Urinary bladder (tissue), 4 donors: ENCODE data around the gene ADARB2. TPM values are rescaled to one million over a fixed set of nuclear protein-coding genes. Genes with fewer than 3 reads are reported as not detected.
A peak's percentile ranks its signal among the peaks of the same experiment; 100 is the strongest.

Source experiments
- DNase-seq: peaks from one replicate; pipeline ENCODE4 v3.0.0-alpha.2; 2015; ENCODE audit errors: extremely low spot score
- H3K27ac ChIP-seq: one replicate; pipeline ENCODE4 v1.5.1; 2013; ENCODE audit warnings: low read depth, mild to moderate bottlenecking, moderate library complexity
- H3K36me3 ChIP-seq: one replicate; pipeline ENCODE4 v1.6.1; 2013; ENCODE audit warnings: mild to moderate bottlenecking, moderate library complexity; ENCODE audit not compliant: insufficient read depth
- H3K4me1 ChIP-seq: one replicate; pipeline ENCODE4 v1.6.1; 2013; ENCODE audit warnings: mild to moderate bottlenecking, moderate library complexity; ENCODE audit not compliant: insufficient read depth
- H3K4me3 ChIP-seq: one replicate; pipeline ENCODE4 v1.5.1; 2013; ENCODE audit warnings: low read depth, low read length
- WGBS: extraction: QIAGEN DNeasy Blood & Tissue Kit; methylation state at CpG from one replicate; pipeline ENCODE4 v1.1.7; 2013; 5-methylcytosine and 5-hydroxymethylcytosine counted together
- polyA plus RNA-seq: library from polyadenylated mRNA; stranded (reverse); fragments of 200-250 nt; gene quantifications from one replicate; pipeline ENCODE4 v1.2.3, GENCODE V29; 2013
- total RNA-seq: library from RNA; depleted of rRNA; stranded (reverse); fragments of >200 nt; gene quantifications from one replicate; pipeline ENCODE4 v1.2.3, GENCODE V29; 2014
- donor health status: healthy with polysubstance abuse.
- donor health status: healthy.

Gene ADARB2
- total and polyA plus RNA-seq, 2 donors, result 0.26 to 1.0 TPM

DNA sequence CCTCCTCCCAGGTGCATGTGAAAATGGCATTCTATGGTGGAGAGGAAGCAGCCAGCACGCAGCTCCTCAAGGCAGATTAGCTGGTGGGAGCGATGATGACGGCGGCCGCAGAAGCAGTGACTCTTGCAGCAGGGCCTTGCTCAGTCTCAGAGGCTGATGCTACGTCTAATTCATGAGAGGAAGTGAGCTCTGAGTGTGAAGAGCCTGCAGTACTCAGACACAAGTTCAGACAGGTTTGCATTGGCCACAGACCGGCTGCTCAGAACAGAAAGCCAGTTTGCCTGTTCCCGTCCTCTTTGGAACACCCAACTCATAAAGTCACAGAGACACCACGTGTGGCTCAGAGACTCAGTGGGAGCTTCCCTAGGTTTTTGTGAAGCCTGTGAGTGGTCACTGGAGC is 136.5 kb downstream of the ADARB2 start:
- DNase-seq, result peak; percentile 25

GRCh38 chr10:1598393-1599153 is 138.8 kb downstream of the ADARB2 start:
- H3K27ac ChIP-seq, result no peak overlapping the region
- 89% methylated on average over 20 of the region's 20 CpGs for WGBS
- H3K4me3 ChIP-seq, result no peak overlapping the region
- no peak for DNase-seq
- H3K4me1 ChIP-seq, result no peaks in the 10 kb centered on the region
- H3K36me3 ChIP-seq, result no peaks in the 10 kb centered on the region

More for the DNA sequence above, 136.5 kb downstream of the ADARB2 start:
- Histone ChIP-seq H3K36me3 (no peaks in the 10 kb centered on the region), H3K27ac (no peak overlapping the region), H3K4me3 (no peak overlapping the region), H3K4me1 (no peaks in the 10 kb centered on the region)
- 64% methylated on average over 9 of the region's 9 CpGs for WGBS

GRCh38 chr10:1597370-1598146 is 139.8 kb downstream of the ADARB2 start:
- no peak for DNase-seq
- H3K36me3 ChIP-seq, result no peaks in the 10 kb centered on the region

DNA sequence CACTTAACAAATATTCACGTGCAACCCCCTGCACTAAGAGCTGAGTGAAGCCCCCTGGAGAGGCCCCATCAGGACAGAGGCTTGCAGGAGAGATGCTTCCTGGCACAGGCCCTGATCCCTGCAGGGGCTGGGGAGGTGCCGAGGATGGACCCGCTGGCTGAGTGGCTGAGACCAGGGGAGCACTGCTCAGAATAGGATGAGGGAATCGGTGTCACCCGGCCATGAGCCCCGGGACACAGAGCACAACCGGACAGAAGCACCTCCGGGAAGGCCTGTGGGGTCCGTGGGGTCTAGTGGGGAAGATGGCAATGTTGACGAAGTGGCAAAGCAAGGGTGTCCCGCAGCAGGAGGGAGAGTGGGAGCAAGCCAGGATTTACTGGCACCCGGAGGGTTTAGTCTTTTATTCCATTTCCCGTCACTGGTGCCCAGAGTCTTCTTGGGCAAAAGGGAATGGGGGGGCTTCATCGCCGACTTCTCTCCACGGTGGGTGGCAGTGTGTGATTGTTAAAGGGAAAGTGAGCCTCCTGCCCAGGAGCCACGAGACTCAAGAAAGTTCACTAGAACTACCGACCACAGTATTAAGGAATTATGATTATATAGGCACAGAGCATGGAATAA is 140.7 kb downstream of the ADARB2 start:
- Histone ChIP-seq H3K27ac (no peak overlapping the region), H3K4me1 (no peaks in the 10 kb centered on the region), H3K36me3 (no peaks in the 10 kb centered on the region), H3K4me3 (no peak overlapping the region)
- DNase-seq, result no peak
- WGBS, result 67% methylated on average over 18 of the region's 18 CpGs

More at GRCh38 chr10:1597370-1598146, 139.8 kb downstream of the ADARB2 start:
- WGBS, result 79% methylated on average over 1 of the region's 1 CpG
- Histone ChIP-seq H3K27ac (no peak overlapping the region), H3K4me3 (no peak overlapping the region), H3K4me1 (no peaks in the 10 kb centered on the region)

DNA sequence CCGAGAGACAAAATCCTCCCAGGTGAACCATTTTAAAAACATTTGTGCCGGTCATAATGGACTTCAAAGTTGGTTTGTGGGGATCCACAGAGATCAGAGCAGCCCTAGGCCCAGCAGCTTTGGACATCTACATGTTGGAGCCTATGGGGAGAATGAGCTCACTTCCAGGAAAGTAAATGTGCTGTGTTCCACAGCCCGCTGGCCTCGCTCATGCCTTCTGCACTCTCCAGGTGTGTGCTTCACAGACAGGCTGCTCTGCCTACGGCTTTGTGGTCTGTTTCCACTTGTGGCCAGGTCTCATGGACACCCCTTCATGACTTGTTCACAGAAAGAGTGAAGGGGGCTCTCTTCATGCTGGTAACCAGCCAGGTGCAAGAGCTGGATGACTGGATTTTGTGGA is 141.6 kb downstream of the ADARB2 start:
- 87% methylated on average over 5 of the region's 5 CpGs for WGBS
- H3K4me3 ChIP-seq, result no peak overlapping the region
- no peaks in the 10 kb centered on the region for H3K36me3 ChIP-seq
- H3K27ac ChIP-seq, result no peak overlapping the region
- DNase-seq, result no peak
- H3K4me1 ChIP-seq, result no peaks in the 10 kb centered on the region

- H3K36me3 ChIP-seq, result no peaks in the 10 kb centered on the region
- 83% methylated on average over 6 of the region's 6 CpGs for WGBS
- no peak overlapping the region for H3K4me3 ChIP-seq
These were observed 142.1 kb downstream of the ADARB2 start for GRCh38 chr10:1595242-1595600.

GRCh38 chr10:1594372-1595241 is 142.7 kb downstream of the ADARB2 start:
- H3K4me3 ChIP-seq, result no peak overlapping the region
- DNase-seq, result no peak
- H3K4me1 ChIP-seq, result no peaks in the 10 kb centered on the region
- H3K27ac ChIP-seq, result no peak overlapping the region
- no peaks in the 10 kb centered on the region for H3K36me3 ChIP-seq
- WGBS, result 60% methylated on average over 20 of the region's 20 CpGs

More at GRCh38 chr10:1595242-1595600, 142.1 kb downstream of the ADARB2 start:
- no peak for DNase-seq
- no peaks in the 10 kb centered on the region for H3K4me1 ChIP-seq
- H3K27ac ChIP-seq, result no peak overlapping the region

- no peak overlapping the region for H3K4me3 ChIP-seq
- H3K36me3 ChIP-seq, result no peaks in the 10 kb centered on the region
- no peak overlapping the region for H3K27ac ChIP-seq
- WGBS, result 75% methylated on average over 8 of the region's 8 CpGs
- DNase-seq, result no peak
- H3K4me1 ChIP-seq, result no peaks in the 10 kb centered on the region
These were observed 145.6 kb downstream of the ADARB2 start for GRCh38 chr10:1591742-1592141.

GRCh38 chr10:1591045-1591444 is 146.3 kb downstream of the ADARB2 start:
- no peak overlapping the region for H3K4me3 ChIP-seq
- no peaks in the 10 kb centered on the region for H3K4me1 ChIP-seq
- no peak for DNase-seq
- 83% methylated on average over 12 of the region's 12 CpGs for WGBS
- H3K27ac ChIP-seq, result no peak overlapping the region
- no peaks in the 10 kb centered on the region for H3K36me3 ChIP-seq

- H3K27ac ChIP-seq, result no peak overlapping the region
- no peaks in the 10 kb centered on the region for H3K4me1 ChIP-seq
- H3K4me3 ChIP-seq, result no peak overlapping the region
- H3K36me3 ChIP-seq, result no peaks in the 10 kb centered on the region
- 95% methylated on average over 17 of the region's 17 CpGs for WGBS
- no peak for DNase-seq
These were observed 148.1 kb downstream of the ADARB2 start for GRCh38 chr10:1589257-1589656.

GRCh38 chr10:1582739-1583138 is 154.6 kb downstream of the ADARB2 start:
- WGBS, result 70% methylated on average over 4 of the region's 4 CpGs
- no peak for DNase-seq
- Histone ChIP-seq H3K27ac (no peak overlapping the region), H3K4me3 (no peak overlapping the region), H3K4me1 (no peaks in the 10 kb centered on the region), H3K36me3 (no peaks in the 10 kb centered on the region)

GRCh38 chr10:1581189-1581588 is 156.1 kb downstream of the ADARB2 start:
- 50% methylated on average over 11 of the region's 11 CpGs for WGBS
- Histone ChIP-seq H3K4me1 (no peaks in the 10 kb centered on the region), H3K36me3 (no peaks in the 10 kb centered on the region), H3K27ac (no peak overlapping the region), H3K4me3 (no peak overlapping the region)
- no peak for DNase-seq

GRCh38 chr10:1579671-1580070 is 157.7 kb downstream of the ADARB2 start:
- Histone ChIP-seq H3K4me1 (no peaks in the 10 kb centered on the region), H3K36me3 (no peaks in the 10 kb centered on the region), H3K27ac (no peak overlapping the region), H3K4me3 (no peak overlapping the region)
- WGBS, result 49% methylated on average over 9 of the region's 9 CpGs
- DNase-seq, result no peak
